IPS-15b (cell line): ENCODE data around the gene RNF141.

ENCODE experiments used
- H3K27me3 ChIP-seq: one replicate; pipeline ENCODE4 v1.6.1; 2013; ENCODE audit warnings: low read length; ENCODE audit not compliant: control insufficient read depth, insufficient read depth
- H3K36me3 ChIP-seq: one replicate; pipeline ENCODE4 v1.6.1; 2013; ENCODE audit warnings: low read length; ENCODE audit not compliant: control insufficient read depth, insufficient read depth
- H3K4me1 ChIP-seq: one replicate; pipeline ENCODE4 v1.6.1; 2013; ENCODE audit warnings: mild to moderate bottlenecking, low read length; ENCODE audit not compliant: control insufficient read depth, insufficient read depth
- H3K4me3 ChIP-seq: one replicate; pipeline ENCODE4 v1.5.1; 2013; ENCODE audit warnings: low read depth, low read length
- H3K9ac ChIP-seq: one replicate; pipeline ENCODE4 v1.6.1; 2013; ENCODE audit warnings: low read depth, mild to moderate bottlenecking, low read length
- H3K9me3 ChIP-seq: one replicate; pipeline ENCODE4 v1.6.1; 2013; ENCODE audit warnings: mild to moderate bottlenecking, low read length; ENCODE audit not compliant: control insufficient read depth, insufficient read depth

The RNF141 gene, protein sequence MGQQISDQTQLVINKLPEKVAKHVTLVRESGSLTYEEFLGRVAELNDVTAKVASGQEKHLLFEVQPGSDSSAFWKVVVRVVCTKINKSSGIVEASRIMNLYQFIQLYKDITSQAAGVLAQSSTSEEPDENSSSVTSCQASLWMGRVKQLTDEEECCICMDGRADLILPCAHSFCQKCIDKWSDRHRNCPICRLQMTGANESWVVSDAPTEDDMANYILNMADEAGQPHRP

DNA sequence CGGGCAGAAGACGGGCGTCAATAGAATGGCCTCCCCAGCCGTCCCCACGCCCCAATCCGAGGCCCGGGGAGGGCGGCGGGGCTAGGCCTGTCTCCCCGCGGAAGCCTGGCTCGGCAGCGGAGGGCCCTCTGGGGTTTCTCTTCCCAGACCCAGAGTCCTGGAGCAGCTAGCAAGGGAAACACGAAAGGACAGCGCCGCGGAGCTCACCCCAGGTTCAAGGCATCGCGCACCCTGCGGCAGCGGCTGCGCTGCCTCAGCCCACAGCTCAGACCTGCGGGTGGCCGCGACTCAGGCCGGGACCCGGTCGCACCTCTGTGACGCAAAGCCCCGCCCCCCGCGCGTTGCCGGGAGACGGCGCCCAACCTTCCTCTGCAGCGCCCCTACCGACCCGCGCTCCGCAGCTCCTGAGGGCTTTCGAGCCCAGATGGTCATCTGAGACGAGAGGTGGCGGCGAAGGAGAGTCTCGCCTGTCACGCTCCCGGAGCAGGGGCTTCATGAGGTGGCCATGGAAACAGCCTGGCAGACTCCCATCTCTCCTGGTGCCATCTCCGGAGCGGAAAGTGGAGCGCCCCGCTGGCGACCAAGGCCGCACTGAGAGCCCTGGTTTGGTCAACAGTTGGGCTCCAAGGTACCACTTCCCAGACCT is at the start of gene RNF141:
RNF141 (minus strand) TSS at position 273 of the 646 bp plus-strand sequence. CDS start 7,029 bp downstream, outside the sequence.
- Histone ChIP-seq H3K4me3 (peak within 1 kb of the TSS; percentile 83), H3K27me3 (peaks cover 7% of the 10 kb centered on the region), H3K9ac (peak within 1 kb of the TSS; percentile 55), H3K36me3 (no peaks in the 10 kb centered on the region), H3K4me1 (no peaks in the 10 kb centered on the region), H3K9me3 (no peaks in the 10 kb centered on the region)

DNA sequence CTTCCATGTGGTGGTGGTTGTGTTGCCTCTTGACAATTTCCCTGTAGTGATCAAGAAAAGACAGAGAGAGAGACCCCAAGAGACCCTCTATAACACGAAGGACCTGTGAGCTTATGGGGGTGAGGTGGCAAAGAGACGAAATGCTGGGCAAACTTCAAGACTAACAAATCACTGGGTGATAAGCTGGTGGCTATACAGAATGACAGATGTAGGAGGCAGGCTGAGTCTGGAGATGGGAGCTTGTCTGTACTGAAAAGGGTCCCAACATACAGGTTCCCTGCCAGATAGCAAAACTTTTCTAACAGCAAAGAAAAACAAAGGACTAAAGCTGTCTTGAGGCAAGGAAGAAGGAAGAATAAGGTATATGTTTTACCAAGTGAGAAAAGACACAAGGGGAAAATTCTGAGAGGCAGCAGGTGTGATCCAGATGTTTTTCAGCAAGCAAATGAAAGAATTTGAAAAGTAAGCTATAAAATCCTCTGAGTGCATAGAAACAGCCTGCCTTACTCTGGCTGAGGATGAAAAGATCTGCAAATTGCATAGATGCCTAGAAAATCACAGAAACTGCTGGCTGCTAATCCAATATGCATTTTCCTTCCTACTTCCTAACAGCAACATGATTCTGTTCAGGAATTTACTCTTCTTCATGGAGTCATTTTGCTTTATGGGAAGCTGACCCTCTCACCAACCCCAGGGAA is 49.4 kb upstream of the RNF141 start:
- H3K27me3 ChIP-seq = no peaks in the 10 kb centered on the region
- no peaks in the 10 kb centered on the region for H3K36me3 ChIP-seq
- H3K9me3 ChIP-seq = no peaks in the 10 kb centered on the region
- H3K4me3 ChIP-seq = no peak overlapping the region
- no peaks in the 10 kb centered on the region for H3K4me1 ChIP-seq
- no peak overlapping the region for H3K9ac ChIP-seq

DNA sequence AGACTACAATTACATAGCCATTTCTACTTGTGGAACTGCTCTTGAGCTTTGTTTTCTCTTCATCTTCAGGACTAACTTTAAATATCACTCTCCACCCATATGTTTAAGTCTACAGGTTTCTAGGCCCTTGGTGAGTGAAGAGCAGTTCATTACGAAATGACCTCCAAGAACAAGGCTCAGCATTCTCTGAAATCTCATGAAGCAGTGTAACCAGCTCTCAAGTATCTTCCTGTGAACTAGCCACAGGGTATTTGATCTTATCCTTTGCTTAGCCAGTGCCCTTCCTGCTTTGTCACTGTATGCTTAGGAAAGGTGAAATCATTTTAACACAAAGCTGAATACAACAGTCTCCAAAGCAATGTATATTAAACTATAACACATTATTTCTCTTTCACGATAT is 47.9 kb upstream of the RNF141 start:
- no peaks in the 10 kb centered on the region for H3K27me3 ChIP-seq
- H3K9ac ChIP-seq = no peak overlapping the region
- H3K4me1 ChIP-seq = no peaks in the 10 kb centered on the region
- H3K9me3 ChIP-seq = no peaks in the 10 kb centered on the region
- no peak overlapping the region for H3K4me3 ChIP-seq
- H3K36me3 ChIP-seq = no peaks in the 10 kb centered on the region

DNA sequence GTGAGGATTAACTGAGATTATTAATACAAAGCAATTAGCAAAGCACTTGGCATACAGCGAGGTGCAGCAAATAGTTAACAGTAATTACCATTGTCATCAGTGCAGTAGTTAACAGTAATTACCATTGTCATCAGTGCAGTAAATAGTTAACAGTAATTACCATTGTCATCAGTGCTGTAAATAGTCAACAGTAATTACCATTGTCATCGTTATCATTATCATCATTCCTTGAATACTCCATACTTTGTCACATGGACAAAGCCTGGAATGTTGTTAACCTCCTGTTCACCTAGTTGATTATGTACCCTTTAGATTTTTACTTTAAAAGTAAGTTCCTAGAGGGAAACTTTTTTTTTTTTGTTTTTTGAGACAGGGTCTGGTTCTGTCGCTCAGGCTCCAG is 47.0 kb upstream of the RNF141 start:
- Histone ChIP-seq H3K4me3 (no peak overlapping the region), H3K9ac (no peak overlapping the region), H3K27me3 (no peaks in the 10 kb centered on the region), H3K9me3 (no peaks in the 10 kb centered on the region), H3K36me3 (no peaks in the 10 kb centered on the region), H3K4me1 (no peaks in the 10 kb centered on the region)

DNA sequence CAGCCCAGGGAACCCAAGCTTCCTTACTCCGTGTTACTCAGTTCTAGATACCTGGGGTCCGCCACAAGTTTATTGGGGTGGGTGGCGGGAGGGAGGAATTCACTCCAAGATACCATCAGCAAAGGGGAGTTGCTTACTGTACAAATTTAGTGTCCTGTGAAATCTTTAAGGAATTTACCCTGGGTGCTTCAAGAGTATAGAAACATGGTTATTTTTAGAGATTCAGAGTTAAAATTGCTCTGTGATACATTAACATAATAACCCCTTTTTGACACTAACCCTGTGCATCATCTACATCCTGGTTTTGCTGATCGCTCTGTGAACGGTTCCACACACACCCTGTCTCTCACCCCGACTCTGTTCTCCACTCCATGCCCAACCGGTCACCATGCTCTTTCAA is 46.4 kb upstream of the RNF141 start:
- Histone ChIP-seq H3K27me3 (no peaks in the 10 kb centered on the region), H3K4me1 (no peaks in the 10 kb centered on the region), H3K9ac (no peak overlapping the region), H3K36me3 (no peaks in the 10 kb centered on the region), H3K4me3 (no peak overlapping the region), H3K9me3 (no peaks in the 10 kb centered on the region)

DNA sequence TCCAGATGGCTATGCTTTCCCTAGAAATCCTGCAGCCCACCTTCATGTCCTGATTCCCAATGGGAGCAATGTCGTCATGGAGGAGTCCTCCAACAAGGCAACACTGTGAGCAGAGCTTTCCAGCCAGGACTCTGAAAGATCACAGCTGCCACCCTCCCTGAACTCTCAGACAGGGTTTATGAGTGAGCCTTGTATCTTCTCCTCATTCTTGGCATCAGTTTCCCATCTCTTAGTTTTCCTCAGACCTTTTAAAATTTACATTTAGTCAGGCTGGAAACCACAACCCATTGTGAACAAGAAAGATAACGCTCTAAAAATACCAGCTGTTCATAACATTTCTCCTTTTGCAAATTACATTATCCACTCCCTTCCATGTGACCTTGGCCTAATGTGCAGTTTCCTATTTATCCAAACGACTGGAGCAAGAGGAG is 43.1 kb upstream of the RNF141 start:
- Histone ChIP-seq H3K36me3 (no peaks in the 10 kb centered on the region), H3K4me3 (no peak overlapping the region), H3K9me3 (no peaks in the 10 kb centered on the region), H3K4me1 (no peaks in the 10 kb centered on the region), H3K27me3 (no peaks in the 10 kb centered on the region), H3K9ac (no peak overlapping the region)

DNA sequence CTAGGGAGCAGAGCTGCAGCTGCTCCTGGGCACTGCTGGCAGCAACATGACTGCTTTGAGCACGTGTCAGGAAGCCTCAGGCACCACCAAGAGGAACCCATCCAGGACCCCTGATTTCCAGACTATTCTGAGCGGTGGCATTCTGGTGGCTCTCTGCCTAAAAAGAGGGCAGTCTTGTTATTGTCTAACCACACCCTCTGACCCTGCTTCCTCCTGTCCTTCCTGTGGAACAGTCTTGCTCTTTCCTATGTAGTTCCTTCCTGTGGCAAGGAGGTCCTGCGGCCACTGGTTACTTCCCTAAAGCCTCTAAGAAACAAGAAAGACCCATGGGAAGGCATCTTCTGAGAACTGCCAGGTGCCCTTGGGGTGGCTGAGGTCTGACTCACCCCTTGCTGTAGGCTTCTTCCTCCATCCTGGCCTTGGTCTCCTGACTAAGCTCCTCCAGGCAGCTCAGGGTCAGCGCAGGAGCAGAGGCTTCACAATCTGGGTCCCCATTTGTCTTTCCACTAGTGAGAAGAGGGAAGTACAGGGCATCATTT is 40.6 kb upstream of the RNF141 start:
- H3K9ac ChIP-seq = no peak overlapping the region
- H3K4me1 ChIP-seq = no peaks in the 10 kb centered on the region
- H3K27me3 ChIP-seq = no peaks in the 10 kb centered on the region
- H3K36me3 ChIP-seq = no peaks in the 10 kb centered on the region
- no peaks in the 10 kb centered on the region for H3K9me3 ChIP-seq
- no peak overlapping the region for H3K4me3 ChIP-seq

DNA sequence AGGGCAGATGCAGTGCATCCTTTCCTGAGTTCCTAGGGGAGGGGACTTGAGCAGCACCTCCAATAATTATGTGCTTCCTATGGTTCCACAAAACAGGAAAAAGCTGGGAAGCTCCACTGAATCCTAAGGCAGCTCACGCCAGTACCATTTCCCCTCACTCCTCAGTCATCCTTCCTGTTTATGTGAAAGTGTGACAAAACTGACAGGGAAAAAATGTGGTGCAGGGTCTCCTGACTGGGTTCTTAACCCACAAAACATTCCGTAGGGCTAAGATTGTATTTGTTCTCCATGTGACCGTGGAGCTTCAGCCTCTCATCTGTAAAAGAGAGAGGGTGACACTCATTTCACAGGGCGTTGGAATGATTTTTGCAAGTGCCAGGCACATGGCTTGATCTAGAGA is 39.6 kb upstream of the RNF141 start:
- Histone ChIP-seq H3K36me3 (no peaks in the 10 kb centered on the region), H3K4me3 (no peak overlapping the region), H3K9me3 (no peaks in the 10 kb centered on the region), H3K9ac (no peak overlapping the region), H3K27me3 (no peaks in the 10 kb centered on the region), H3K4me1 (no peaks in the 10 kb centered on the region)

DNA sequence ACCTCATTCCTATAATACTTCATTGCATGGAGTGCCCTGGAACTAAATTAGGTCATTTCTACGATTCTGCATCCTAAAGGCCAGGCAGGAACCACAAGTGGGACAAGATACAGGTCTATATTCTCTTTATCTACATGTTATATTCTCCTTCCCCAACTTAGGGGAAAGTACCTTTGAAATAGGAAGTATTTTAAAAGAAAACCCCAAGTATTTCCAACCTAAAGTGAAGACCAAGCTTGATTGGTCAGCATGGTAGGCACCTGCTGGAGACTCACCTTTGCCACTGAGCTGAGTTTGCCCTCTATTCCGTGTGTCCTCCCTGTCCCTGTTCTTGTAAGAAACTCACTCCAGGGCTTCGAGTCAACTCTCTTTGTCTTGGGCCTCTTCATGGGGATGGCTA is 38.7 kb upstream of the RNF141 start:
- H3K27me3 ChIP-seq = no peaks in the 10 kb centered on the region
- no peak overlapping the region for H3K4me3 ChIP-seq
- no peaks in the 10 kb centered on the region for H3K4me1 ChIP-seq
- no peaks in the 10 kb centered on the region for H3K36me3 ChIP-seq
- no peaks in the 10 kb centered on the region for H3K9me3 ChIP-seq
- H3K9ac ChIP-seq = no peak overlapping the region

DNA sequence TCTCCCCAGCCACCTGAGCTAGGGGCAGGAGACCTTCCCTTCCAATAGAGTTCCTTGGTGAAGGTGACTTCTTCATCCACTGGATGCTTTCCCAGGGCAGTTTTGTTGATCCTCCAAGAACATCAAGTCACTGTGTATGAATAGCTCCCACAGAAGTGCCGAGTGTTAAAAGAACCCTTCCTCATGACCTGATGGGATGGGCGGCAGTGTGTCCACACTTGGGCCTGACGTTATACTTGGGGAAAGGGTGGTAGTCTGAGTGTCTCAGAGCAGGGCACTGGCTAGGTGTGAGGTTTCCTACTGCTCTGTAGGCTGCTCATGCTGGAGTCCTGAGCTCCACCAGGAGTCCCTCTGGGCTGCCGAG is 35.0 kb upstream of the RNF141 start:
- H3K4me1 ChIP-seq = no peaks in the 10 kb centered on the region
- no peaks in the 10 kb centered on the region for H3K36me3 ChIP-seq
- no peaks in the 10 kb centered on the region for H3K27me3 ChIP-seq

DNA sequence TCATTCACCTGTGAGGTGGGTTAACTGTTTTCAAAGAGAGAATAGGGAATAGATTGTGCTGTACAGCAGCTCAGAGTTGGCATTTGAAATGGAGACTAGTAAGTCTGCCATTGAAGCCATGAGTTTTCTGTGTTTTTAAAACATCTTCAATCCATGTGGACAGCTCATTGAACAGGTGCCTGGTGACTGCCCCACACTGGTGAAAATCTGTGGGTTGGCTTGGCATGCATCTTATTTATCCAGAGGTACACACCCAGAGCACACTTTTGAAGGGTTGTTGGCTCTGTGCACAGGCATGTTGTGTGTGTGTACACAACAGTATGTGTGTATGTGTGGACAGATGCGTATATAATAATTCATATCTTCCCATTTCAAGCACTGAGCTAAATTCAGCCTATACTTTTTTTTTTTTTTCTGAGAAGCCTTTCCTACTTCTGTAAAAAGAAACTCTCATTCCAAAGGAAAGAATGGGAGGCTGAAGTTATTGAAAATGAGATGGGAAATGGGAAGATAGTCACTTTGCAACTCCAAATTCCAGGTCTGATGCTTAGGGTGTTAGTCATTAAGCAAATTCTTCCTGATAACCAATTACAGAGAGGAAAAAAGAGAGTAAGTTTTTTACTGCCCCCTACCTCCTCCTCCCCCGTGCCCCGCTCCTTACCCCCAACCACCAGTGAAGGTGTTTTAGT is 34.5 kb upstream of the RNF141 start:
- H3K36me3 ChIP-seq = no peaks in the 10 kb centered on the region
- H3K4me3 ChIP-seq = no peak overlapping the region
- H3K9ac ChIP-seq = no peak overlapping the region
- H3K9me3 ChIP-seq = no peaks in the 10 kb centered on the region
- no peaks in the 10 kb centered on the region for H3K4me1 ChIP-seq
- H3K27me3 ChIP-seq = no peaks in the 10 kb centered on the region

More for the DNA sequence above, 35.0 kb upstream of the RNF141 start:
- Histone ChIP-seq H3K9me3 (no peaks in the 10 kb centered on the region), H3K4me3 (no peak overlapping the region), H3K9ac (no peak overlapping the region)
